ENCODE data around the gene ALKBH7.
"Not testable (repeated sequence)": the region's sequence is repeated elsewhere in the genome, so short reads cannot be mapped to it uniquely, and the experiment has no call there.

The ALKBH7 gene, protein sequence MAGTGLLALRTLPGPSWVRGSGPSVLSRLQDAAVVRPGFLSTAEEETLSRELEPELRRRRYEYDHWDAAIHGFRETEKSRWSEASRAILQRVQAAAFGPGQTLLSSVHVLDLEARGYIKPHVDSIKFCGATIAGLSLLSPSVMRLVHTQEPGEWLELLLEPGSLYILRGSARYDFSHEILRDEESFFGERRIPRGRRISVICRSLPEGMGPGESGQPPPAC

GRCh38 chr19:6372594-6373095 is at the start of gene ALKBH7:
Gene ALKBH7, plus strand, starts transcription at chr19:6372794. Its CDS starts 27 bp downstream, at chr19:6372821.
- peak; percentile 99 for DNase-seq

DNA sequence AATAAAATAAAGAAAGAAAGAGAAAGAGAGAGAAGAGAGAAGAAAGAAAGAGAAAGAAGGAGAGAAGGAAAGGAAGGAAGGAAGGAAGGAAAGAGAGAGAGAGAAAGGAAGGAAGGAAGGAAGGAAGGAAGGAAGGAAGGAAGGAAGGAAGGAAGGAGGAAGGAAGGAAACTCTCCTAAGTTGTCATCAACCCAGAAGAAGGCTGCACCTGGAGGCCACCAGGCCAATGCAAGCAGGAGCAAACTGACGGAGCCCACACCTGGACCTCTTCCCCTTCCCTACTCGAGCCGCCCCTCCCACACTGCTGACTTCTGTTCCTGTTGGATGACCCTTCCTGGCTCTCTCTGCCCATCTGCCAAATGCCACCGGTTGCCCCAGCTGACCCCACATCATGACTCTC is 47.8 kb upstream of the ALKBH7 start:
- no peak for DNase-seq

DNA sequence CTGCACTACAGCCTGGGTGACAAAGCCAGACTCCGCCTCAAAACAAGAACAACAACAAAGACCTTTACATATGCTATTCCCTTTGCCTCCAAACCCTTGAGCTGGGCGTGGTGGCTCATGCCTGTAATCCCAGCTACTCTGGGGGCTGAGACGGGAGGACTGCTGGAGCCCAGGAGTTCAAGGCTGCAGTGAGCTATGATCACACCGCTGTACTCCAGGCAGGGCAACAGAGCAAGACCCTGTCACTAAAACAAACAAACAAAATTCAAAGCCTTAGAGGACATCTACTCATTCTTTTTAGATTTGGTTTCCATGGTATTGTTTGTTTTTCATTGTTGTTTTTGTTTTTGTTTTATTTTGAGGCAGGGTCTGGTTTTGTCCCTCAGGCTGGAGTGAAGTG is 47.0 kb upstream of the ALKBH7 start:
- DNase-seq, result no peak

DNA sequence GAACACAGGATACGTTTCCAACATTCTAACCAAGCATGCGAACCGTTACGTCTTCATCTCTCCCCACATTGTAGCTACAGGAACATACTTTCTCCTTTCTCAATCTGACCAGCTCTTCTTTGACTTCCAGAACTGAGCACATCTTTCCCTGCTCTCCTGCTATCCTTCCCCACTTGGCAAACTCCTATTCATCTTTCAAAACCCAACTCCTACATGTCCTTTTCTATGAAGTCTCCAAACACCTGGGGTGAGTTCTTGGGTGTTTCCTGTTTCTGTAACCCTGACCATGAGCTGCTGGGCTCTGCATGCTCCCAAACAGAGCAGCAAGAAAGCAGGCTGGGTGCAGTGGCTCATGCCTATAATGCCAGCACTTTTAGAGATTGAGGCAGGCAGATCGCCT is 45.8 kb upstream of the ALKBH7 start:
- DNase-seq, result no peak

- DNase-seq, result no peak
Observed at GRCh38 chr19:6333439-6333838, 39.2 kb upstream of the ALKBH7 start, which contains the start of gene ACER1. Gene ACER1, minus strand, starts transcription at chr19:6333612. Its CDS starts 61 bp downstream, at chr19:6333551.

GRCh38 chr19:6334490-6335285 is 37.9 kb upstream of the ALKBH7 start:
- no peak for DNase-seq

DNA sequence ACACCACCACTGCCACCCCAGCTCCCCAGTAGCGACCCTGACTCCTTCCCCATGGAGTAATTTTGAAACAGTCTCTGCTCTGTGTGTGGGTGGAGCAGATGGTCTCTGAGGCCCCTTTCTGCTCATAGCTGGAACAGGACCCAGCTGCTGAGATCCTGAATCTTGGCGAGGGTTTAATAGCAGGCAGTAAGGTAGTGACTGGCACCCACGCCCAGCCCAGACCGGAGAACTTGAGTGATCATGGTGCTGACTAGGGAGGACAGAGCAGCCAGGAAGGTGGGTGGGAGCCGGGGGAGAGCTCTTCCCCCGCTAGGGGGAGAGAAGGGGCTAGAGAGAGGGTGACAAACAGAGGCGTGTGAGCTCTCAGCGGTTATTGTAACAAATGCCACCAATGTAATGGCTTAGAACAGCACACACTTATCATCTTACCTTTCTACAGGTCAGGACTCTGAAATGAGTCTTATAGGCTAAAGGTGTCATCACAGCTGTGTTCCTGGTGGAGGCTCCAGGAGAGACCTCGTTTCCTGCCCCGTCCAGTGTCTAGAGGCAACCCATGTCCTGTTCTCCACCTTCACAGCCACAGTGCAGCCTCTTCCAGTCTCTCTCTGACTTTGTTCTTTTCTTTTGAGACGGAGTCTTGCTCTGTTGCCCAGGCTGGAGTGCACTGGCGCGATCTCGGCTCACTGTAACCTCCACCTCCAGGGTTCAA is 31.9 kb upstream of the ALKBH7 start:
- no peak for DNase-seq

GRCh38 chr19:6343462-6343861 is 29.1 kb upstream of the ALKBH7 start:
- no peak for DNase-seq

DNA sequence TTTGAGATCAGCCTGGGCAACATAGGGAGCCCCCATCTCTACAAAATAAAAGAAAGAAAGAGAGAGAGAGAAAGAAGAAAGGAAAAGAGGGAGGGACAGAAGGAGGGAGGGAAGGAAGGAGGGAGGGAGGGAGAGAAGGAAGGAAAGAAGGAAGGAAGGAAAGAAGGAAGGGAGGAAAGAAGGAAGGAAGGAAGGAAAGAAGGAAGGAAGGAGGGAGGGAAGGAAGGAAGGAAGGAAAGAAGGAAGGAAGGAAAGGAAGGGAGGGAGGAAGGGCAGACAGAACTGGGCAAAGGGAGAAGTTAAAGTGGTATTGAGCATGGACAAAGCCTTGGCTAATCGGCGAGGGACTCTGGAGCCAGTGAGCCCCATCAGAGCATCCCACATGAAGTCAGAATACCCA is 23.3 kb upstream of the ALKBH7 start:
- DNase-seq, result not testable (repeated sequence)

- no peak for DNase-seq
Observed at GRCh38 chr19:6350688-6351087, 21.9 kb upstream of the ALKBH7 start.

DNA sequence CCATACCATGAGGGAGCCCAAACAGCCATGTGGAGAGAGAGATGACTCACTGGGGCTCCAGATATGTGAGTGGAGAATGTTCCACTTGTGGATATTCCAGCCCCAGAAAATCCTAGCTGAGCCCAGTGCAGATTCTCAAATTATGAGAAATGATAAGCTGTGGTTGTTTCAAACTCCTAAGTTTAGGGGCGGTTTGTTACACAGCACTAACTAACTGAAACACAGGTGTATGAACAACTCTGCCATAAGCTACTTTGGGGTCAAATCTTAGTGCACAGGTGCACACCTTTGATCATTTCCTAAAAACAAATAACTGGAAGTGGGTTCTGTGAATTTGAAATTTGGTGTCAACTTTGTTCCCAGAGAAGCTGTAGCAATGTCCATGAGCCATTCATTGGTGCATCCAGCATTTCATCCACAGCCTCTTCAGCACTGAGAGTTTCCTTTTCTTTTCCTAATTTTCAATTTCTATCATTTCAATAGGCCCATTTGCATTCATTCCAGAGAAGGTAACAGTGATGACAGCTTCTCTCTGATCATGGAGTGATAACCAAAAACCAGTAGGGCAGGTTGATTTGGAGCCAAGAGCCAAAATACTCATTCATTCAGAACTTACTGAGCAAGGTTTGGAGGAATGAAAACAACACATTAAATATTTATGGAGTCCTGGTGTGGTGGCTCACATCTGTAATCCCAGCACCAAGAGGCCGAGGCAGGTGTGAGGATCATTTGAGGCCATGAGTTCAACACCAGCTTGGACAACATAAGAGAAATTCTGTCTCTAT is 20.0 kb upstream of the ALKBH7 start:
- no peak for DNase-seq

DNA sequence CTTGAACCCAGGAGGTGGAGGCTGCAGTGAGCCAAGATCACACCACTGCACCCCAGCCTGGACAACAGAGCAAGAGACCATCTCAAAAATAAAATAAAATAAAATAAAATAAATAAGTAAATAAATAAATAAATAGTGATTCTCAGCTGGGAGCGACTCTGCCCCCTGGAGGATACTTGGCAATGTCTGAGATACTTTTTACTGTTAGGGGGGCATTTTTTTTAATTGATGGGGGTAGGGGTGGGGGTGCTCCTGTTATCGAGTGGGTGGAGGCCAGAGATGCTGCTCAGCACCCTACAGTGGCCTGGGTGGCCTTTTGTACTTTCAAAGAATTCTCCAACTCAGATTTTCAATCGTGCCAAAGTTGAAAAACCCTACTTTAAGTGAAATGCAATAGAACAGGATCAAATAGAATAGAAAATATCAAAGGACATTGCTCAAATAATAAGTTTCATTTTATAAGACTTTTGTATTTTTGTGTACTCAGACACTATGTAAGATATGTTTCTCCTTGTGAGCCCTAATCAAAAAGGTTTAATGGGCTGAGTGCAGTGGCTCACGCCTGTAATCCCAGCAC is 18.4 kb upstream of the ALKBH7 start:
- no peak for DNase-seq

DNA sequence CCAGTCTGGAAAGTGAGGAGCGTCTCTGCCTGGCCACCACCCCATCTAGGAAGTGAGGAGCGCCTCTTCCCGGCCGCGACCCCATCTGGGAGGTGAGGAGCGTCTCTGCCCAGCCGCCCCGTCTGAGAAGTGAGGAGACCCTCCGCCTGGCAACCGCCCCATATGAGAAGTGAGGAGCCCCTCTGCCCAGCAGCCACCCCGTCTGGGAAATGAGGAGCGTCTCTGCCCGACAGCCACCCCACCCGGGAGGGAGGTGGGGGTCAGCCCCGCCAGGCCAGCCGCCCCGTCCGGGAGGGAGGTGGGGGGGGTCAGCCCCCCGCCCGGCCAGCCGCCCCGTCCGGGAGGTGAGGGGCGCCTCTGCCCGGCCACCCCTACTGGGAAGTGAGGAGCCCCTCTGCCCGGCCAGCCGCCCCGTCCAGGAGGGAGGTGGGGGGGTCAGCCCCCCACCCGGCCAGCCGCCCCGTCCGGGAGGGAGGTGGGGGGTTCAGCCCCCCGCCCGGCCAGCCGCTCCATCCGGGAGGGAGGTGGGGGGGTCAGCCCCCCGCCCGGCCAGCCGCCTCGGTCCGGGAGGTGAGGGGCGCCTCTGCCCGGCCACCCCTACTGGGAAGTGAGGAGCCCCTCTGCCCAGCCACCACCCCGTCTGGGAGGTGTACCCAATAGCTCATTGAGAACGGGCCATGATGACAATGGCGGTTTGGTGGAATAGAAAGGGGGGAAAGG is 17.1 kb upstream of the ALKBH7 start:
- DNase-seq, result not testable (repeated sequence)

DNA sequence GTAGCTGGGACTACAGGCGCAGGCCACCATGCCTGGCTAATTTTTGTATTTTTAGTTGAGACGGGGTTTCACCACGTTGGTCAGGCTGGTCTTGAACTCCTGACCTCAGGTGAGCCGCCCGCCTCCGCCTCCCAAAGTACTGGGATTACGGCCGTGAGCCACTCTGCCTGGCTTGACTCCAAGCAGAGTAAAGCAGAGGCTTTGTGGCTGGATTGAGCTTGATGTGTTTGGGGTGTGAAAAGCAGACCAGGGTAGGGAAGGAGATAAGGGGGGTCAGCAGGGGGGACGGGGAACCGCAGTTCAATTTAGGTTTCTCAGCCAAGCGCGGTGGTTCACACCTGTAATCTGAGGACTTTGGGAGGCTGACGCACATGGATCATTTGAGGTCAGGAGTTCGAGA is 15.4 kb upstream of the ALKBH7 start:
- DNase-seq, result no peak

- DNase-seq, result no peak
Observed at GRCh38 chr19:6358003-6358402, 14.6 kb upstream of the ALKBH7 start.

DNA sequence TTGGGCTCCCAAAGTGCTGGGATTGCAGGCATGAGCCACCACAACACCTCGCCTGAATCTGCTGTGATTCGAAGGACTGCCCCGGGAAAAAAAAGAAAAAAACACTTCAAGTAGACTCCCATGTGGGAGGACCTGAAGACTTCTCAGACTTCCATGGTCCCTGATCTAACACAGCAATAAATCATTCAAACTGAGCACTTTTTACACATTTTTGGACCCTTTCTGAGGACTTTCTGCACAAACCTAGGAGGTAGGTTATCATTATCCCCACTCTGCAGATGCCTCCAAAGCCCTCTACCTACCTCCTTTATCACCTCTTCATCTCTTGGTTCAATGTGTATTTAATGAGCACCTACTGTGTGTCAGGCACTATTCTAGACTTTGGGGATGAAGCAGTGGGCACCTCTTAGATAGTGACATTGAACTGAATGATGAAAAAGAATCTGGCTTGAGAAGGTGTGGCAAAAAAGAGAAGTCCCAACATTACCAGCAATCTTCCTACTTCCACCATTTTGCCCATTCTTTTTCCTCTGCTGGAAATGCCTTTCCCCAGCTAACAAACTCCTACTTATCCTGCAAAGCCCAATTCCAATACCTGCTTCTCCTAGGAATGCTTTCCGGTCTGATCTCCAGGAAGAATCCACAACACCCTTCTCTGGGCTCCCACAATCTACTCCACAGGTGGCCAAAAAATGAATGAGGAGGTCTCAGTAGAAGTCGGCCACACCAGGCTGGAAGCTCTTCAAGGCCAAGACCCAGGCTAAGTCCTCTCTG is 12.8 kb upstream of the ALKBH7 start:
- no peak for DNase-seq

- DNase-seq, result not testable (repeated sequence)
Observed at GRCh38 chr19:6360445-6360844, 12.1 kb upstream of the ALKBH7 start.

DNA sequence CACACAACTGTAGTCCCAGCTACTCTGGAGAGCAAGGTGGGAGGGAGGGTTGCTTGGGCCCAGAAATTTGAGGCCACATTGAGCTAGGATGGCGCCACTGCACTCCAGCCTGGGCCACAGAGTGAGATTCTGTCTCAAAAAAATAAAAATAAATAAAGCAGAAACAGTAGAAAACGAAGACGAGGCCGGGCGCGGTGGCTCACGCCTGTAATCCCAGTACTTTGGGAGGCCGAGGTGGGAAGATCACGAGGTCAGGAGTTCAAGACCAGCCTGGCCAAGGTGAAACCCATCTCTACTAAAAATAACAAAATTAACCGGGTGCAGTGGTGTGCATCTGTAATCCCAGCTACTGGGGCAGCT is 11.8 kb upstream of the ALKBH7 start:
- DNase-seq, result not testable (repeated sequence)

DNA sequence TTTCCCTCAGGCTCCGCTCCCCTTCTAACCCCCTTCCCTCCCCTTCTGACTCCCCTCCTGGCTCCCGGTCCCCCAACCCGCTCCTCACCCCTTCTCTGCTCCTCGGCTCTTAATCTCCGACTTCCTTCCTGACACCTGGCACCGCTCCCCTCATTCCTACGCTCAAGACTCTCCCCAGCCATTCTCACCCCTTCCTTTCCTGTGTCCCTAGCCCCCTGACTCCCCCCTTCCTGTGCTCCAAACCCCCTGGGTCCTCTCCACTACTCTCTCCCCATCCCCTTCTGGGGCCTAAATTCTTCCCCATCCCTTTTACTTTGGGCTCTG is 10.6 kb upstream of the ALKBH7 start:
- no peak for DNase-seq

GRCh38 chr19:6362351-6362801 is 10.2 kb upstream of the ALKBH7 start:
- DNase-seq, result no peak

DNA sequence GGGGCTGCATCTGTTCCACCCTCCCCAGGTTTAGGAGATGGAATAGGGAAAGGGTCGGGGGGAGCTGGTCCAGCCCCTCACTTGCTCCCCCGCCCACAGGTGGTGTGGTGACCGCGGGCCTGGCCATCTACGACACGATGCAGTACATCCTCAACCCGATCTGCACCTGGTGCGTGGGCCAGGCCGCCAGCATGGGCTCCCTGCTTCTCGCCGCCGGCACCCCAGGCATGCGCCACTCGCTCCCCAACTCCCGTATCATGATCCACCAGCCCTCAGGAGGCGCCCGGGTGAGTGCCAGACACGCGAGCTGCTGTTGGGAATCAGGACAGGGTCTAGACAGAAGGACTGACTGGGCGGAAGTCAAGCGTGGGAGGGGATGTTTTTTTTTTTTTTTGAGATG is 8.2 kb upstream of the ALKBH7 start:
- no peak for DNase-seq
